Activated naive CD4-positive, alpha-beta T cell treated with anti-CD3 and anti-CD28 coated beads, Interleukin-2, amount 10 ng/mL, durations not matched to agents 7 days and 5 days (primary cell): ENCODE data around the gene TLL1.

ENCODE experiments used
- CTCF ChIA-PET: fragments of 350-600 bp; sonication (Branson Sonifier 250); formaldehyde crosslinking; loops from one replicate; lab custom pipeline; 2021; ENCODE audit warnings: antibody characterized with exemption; lab: Charles Lee
- DNase-seq: peaks from one replicate; pipeline ENCODE4 v3.0.0-alpha.2; 2020
- H3K27ac Mint-ChIP-seq: one replicate; pipeline ENCODE4 v1.8.0; 2021; ENCODE audit warnings: mild to moderate bottlenecking, moderate library complexity, mixed read lengths
- H3K27me3 Mint-ChIP-seq: one replicate; pipeline ENCODE4 v1.8.0; 2021; ENCODE audit warnings: mild to moderate bottlenecking, mixed read lengths
- H3K36me3 Mint-ChIP-seq: one replicate; pipeline ENCODE4 v1.8.0; 2021; ENCODE audit warnings: mixed read lengths
- H3K4me1 Mint-ChIP-seq: one replicate; pipeline ENCODE4 v1.8.0; 2021; ENCODE audit warnings: mixed read lengths
- H3K4me3 Mint-ChIP-seq: one replicate; pipeline ENCODE4 v1.8.0; 2021; ENCODE audit warnings: mild to moderate bottlenecking, moderate library complexity, mixed read lengths
- H3K9me3 Mint-ChIP-seq: one replicate; pipeline ENCODE4 v1.8.0; 2021; ENCODE audit warnings: mixed read lengths

TLL1 gene

GRCh38 chr4:165970703-165971420 is 97.8 kb downstream of the TLL1 start:
- H3K36me3 Mint-ChIP-seq: no peaks in the 10 kb centered on the region
- no peak for DNase-seq
- H3K27me3 Mint-ChIP-seq: no peaks in the 10 kb centered on the region
- CTCF ChIA-PET: no interaction called here
- no peaks in the 10 kb centered on the region for H3K4me1 Mint-ChIP-seq
- no peak overlapping the region for H3K4me3 Mint-ChIP-seq
- H3K9me3 Mint-ChIP-seq: peaks cover 8% of the 10 kb centered on the region
- H3K27ac Mint-ChIP-seq: no peak overlapping the region

- CTCF ChIA-PET: no interaction called here
- no peak for DNase-seq
- H3K4me1 Mint-ChIP-seq: no peaks in the 10 kb centered on the region
- H3K9me3 Mint-ChIP-seq: peaks cover 5% of the 10 kb centered on the region
- no peak overlapping the region for H3K4me3 Mint-ChIP-seq
- no peaks in the 10 kb centered on the region for H3K27me3 Mint-ChIP-seq
- no peaks in the 10 kb centered on the region for H3K36me3 Mint-ChIP-seq
- no peak overlapping the region for H3K27ac Mint-ChIP-seq
These were observed 98.4 kb downstream of the TLL1 start for GRCh38 chr4:165971446-165971845.

GRCh38 chr4:165971933-165972332 is 98.9 kb downstream of the TLL1 start:
- no peaks in the 10 kb centered on the region for H3K27me3 Mint-ChIP-seq
- no peaks in the 10 kb centered on the region for H3K36me3 Mint-ChIP-seq
- H3K9me3 Mint-ChIP-seq: peaks cover 3% of the 10 kb centered on the region
- H3K4me3 Mint-ChIP-seq: no peak overlapping the region
- CTCF ChIA-PET: no interaction called here
- H3K27ac Mint-ChIP-seq: no peak overlapping the region
- H3K4me1 Mint-ChIP-seq: no peaks in the 10 kb centered on the region
- no peak for DNase-seq

- Mint-ChIP-seq H3K9me3 (peaks cover 3% of the 10 kb centered on the region), H3K27ac (no peak overlapping the region), H3K4me1 (no peaks in the 10 kb centered on the region), H3K4me3 (no peak overlapping the region), H3K27me3 (no peaks in the 10 kb centered on the region), H3K36me3 (no peaks in the 10 kb centered on the region)
- DNase-seq: no peak
- CTCF ChIA-PET: no interaction called here
These were observed 99.7 kb downstream of the TLL1 start for GRCh38 chr4:165972747-165973146.

- Mint-ChIP-seq H3K27ac (no peak overlapping the region), H3K27me3 (no peaks in the 10 kb centered on the region), H3K4me1 (no peaks in the 10 kb centered on the region), H3K9me3 (no peaks in the 10 kb centered on the region), H3K36me3 (no peaks in the 10 kb centered on the region), H3K4me3 (no peak overlapping the region)
- CTCF ChIA-PET: no interaction called here
- DNase-seq: no peak
These were observed 109.9 kb downstream of the TLL1 start for GRCh38 chr4:165982934-165983333.

- CTCF ChIA-PET: no interaction called here
- Mint-ChIP-seq H3K4me3 (no peak overlapping the region), H3K27ac (no peak overlapping the region), H3K27me3 (no peaks in the 10 kb centered on the region), H3K36me3 (no peaks in the 10 kb centered on the region), H3K9me3 (no peaks in the 10 kb centered on the region), H3K4me1 (no peaks in the 10 kb centered on the region)
- DNase-seq: no peak
These were observed 114.1 kb downstream of the TLL1 start for GRCh38 chr4:165986956-165987698.

GRCh38 chr4:165991325-165992180 is 118.5 kb downstream of the TLL1 start:
- Mint-ChIP-seq H3K4me3 (no peak overlapping the region), H3K36me3 (no peaks in the 10 kb centered on the region), H3K27me3 (no peaks in the 10 kb centered on the region), H3K4me1 (no peaks in the 10 kb centered on the region), H3K27ac (no peak overlapping the region), H3K9me3 (no peaks in the 10 kb centered on the region)
- CTCF ChIA-PET: no interaction called here
- no peak for DNase-seq

- Mint-ChIP-seq H3K36me3 (no peaks in the 10 kb centered on the region), H3K9me3 (no peaks in the 10 kb centered on the region), H3K4me1 (no peaks in the 10 kb centered on the region), H3K4me3 (no peak overlapping the region), H3K27ac (no peak overlapping the region), H3K27me3 (no peaks in the 10 kb centered on the region)
- CTCF ChIA-PET: no interaction called here
- DNase-seq: no peak
These were observed 119.2 kb downstream of the TLL1 start for GRCh38 chr4:165992283-165992682.

- CTCF ChIA-PET: no interaction called here
- no peak overlapping the region for H3K4me3 Mint-ChIP-seq
- no peaks in the 10 kb centered on the region for H3K9me3 Mint-ChIP-seq
- no peaks in the 10 kb centered on the region for H3K27me3 Mint-ChIP-seq
- no peaks in the 10 kb centered on the region for H3K4me1 Mint-ChIP-seq
- no peak overlapping the region for H3K27ac Mint-ChIP-seq
- no peaks in the 10 kb centered on the region for H3K36me3 Mint-ChIP-seq
- no peak for DNase-seq
These were observed 121.7 kb downstream of the TLL1 start for GRCh38 chr4:165994701-165995100.

- CTCF ChIA-PET: no interaction called here
- no peaks in the 10 kb centered on the region for H3K4me1 Mint-ChIP-seq
These were observed 130.8 kb downstream of the TLL1 start for GRCh38 chr4:166003811-166004210.

GRCh38 chr4:166006217-166006616 is 133.2 kb downstream of the TLL1 start:
- H3K27me3 Mint-ChIP-seq: no peaks in the 10 kb centered on the region
- H3K4me1 Mint-ChIP-seq: no peaks in the 10 kb centered on the region
- no peaks in the 10 kb centered on the region for H3K36me3 Mint-ChIP-seq
- no peak for DNase-seq
- CTCF ChIA-PET: no interaction called here
- H3K4me3 Mint-ChIP-seq: no peak overlapping the region
- no peak overlapping the region for H3K27ac Mint-ChIP-seq
- no peaks in the 10 kb centered on the region for H3K9me3 Mint-ChIP-seq

More at GRCh38 chr4:166003811-166004210, 130.8 kb downstream of the TLL1 start:
- no peaks in the 10 kb centered on the region for H3K27me3 Mint-ChIP-seq
- H3K36me3 Mint-ChIP-seq: no peaks in the 10 kb centered on the region
- no peak for DNase-seq
- H3K9me3 Mint-ChIP-seq: no peaks in the 10 kb centered on the region
- no peak overlapping the region for H3K27ac Mint-ChIP-seq
- H3K4me3 Mint-ChIP-seq: no peak overlapping the region

GRCh38 chr4:166008510-166008909 is 135.5 kb downstream of the TLL1 start:
- Mint-ChIP-seq H3K9me3 (no peaks in the 10 kb centered on the region), H3K4me3 (no peak overlapping the region), H3K27ac (no peak overlapping the region), H3K36me3 (no peaks in the 10 kb centered on the region), H3K27me3 (no peaks in the 10 kb centered on the region), H3K4me1 (no peaks in the 10 kb centered on the region)
- no peak for DNase-seq
- CTCF ChIA-PET: no interaction called here

- no peak for DNase-seq
- no peaks in the 10 kb centered on the region for H3K4me1 Mint-ChIP-seq
- H3K36me3 Mint-ChIP-seq: no peaks in the 10 kb centered on the region
- CTCF ChIA-PET: no interaction called here
- no peaks in the 10 kb centered on the region for H3K27me3 Mint-ChIP-seq
- H3K9me3 Mint-ChIP-seq: no peaks in the 10 kb centered on the region
- H3K4me3 Mint-ChIP-seq: no peak overlapping the region
- no peak overlapping the region for H3K27ac Mint-ChIP-seq
These were observed 139.3 kb downstream of the TLL1 start for GRCh38 chr4:166012129-166013030.

- Mint-ChIP-seq H3K4me3 (no peak overlapping the region), H3K9me3 (no peaks in the 10 kb centered on the region), H3K27ac (no peak overlapping the region), H3K36me3 (no peaks in the 10 kb centered on the region), H3K27me3 (no peaks in the 10 kb centered on the region), H3K4me1 (no peaks in the 10 kb centered on the region)
- CTCF ChIA-PET: no interaction called here
- DNase-seq: no peak
These were observed 141.4 kb downstream of the TLL1 start for GRCh38 chr4:166014411-166014810.
